HG03575 (cell line): ENCODE results near the gene MED12L.

ENCODE experiments used
- ATAC-seq: cut with Tn5 transposase; IDR thresholded peaks from one replicate; pipeline ENCODE4 v1.9.1; 2021; ENCODE audit not compliant: unreplicated experiment, insufficient number of reproducible peaks, low FRiP score; ENCODE audit errors: extremely low read depth

The MED12L gene

DNA sequence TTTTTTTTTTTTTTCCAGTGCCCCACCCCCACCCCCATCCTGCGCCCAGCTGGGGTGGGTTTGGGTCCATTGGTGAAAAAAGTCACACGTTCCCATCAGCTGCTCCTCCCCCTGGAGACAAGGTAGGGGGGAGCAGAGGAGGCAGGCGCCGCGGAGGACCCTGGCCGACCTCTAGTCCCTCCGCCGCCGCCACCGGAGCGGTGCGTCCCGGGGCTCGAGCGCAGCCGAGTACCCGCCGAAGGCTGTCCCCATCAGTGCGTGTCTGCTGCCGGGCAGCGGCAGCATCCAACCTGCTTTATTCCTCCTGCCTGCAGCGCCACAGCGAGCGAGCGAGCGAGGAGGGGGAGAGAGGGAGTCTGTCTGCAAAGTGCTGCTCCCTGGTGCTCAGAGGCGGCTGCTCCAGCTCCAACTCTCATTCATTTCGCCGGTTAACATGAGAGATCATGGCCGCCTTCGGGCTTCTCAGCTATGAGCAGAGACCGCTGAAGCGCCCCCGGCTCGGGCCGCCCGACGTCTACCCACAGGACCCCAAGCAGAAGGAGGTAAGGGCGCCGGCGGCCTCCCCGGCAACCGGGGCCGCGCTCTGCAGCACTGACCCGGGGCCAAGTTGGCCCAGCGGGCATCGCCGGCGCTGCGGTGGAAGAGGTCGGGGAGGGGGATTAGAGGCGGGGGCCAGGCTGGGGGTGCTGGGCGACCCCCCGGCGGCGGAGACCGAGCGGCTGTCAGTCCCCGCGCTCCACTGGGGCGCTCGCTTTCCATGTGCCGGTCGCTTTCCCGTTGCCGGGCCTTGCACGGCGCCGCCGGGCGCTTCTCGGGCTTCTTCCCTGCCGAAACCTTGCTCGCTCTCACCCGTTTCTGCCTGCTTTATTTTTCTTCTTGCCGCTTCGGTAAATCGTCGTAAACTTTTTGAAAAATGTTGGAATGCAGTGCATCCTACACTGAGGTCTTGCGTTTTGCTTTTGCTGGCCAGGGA lies 1.3 kb downstream of the MED12L start:
- ATAC-seq, result no peak

DNA sequence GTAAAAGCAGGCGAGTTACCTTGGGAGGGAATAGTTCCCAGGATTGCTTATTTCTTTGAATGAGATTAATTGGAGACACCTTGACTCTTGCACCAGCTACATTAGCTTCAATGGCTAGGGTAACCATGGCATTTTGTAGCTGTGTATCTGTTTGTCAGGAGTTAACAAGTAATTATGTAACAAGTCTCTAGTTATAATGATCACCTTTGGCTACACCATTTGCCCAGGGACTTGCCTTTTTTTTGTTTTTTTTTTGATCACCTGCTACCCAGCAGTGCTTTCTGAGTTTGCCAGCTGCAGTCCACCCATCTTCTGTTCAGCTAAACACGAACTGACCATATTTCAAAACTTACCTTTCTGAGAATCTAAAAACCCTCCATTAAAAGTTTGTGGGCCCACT lies 2.2 kb downstream of the MED12L start:
- ATAC-seq, result no peak

DNA sequence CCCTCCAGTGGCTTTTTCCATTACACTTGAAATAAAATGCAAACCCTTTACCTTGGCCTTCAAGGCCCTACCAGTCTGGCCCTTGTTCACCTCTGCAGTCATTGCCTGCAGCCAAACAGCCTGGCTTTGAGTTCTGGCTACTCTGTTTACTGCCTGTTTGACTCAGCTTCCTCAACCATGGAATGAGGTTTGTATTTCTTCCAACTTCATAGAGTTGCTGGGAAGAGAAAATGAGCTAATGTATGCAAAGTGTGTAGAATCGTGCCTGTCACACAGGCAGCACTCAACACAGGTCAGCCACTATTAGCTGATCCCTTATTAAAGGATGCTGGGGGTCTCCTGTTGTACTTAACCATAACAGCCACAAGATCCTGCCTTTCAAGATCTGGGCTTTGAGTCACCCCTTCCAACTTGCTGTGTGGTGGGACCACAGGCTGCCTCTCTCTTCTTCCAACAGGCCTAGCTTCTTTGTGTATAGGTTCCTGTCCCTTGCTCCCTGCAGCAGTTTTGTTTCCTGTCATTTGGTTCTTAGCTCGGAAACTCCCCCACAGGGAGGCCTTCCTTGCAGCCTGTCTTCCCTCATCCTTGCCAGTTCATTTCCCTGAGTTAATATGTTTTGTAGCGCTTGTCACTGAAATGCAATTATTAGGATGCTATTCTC lies 6.4 kb downstream of the MED12L start:
- ATAC-seq, result no peak

DNA sequence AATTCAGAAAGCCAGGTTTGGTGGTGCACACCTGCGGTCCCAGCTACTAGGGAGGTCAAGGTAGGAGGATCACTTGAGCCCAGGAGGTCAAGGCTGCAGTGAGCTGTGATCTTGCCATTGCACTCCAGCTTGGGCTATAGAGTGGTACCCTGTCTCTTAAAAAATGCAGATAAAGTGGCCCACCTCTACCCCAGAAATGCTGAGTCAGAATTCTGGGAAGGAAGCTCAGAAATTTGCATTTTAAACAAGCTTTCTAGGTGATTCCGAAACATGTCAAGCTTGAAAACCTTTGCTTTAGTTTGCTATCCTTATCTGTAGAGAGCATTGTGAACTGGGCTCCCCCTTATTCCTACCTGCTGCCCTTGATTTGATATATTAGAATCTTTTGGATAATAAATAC lies 7.7 kb downstream of the MED12L start:
- no peak for ATAC-seq

DNA sequence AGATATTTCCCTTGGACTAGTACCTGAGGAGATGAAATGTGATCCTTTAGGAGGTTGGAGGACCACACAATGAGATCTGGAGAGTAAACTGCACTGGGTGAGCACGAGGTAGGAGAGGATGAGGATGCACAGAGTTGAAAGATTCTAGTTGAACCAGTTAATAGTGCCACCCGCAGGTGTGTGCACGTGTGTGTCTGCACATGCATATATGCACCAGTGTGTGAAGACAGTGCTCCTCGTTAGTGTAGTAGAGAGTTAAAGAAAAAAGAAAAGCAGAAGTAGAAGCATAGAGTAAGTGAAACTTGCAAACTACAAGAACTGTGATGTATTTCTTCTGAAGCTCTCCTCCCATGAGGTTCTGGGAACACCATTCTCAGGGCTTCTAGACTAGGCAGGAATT lies 8.4 kb downstream of the MED12L start:
- no peak for ATAC-seq

DNA sequence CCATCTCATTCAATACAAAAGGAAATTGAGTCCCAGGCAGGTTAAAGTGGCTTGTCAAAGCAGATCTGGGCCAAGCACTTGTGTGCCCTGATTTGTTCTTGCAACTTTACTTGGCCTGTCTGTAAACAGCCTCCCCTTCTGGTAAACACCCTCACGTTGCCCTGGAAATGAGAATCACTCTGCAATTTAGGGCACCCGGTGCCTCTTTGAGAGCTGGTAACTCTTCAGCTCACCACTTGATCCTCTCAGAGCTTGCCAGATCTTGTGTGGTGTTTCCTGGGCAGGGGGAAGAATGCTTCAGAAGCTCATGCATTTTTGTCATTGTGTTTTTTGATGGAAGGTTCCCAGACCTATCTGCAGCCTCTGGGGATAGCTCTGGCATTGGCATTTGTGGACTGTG lies 11.3 kb downstream of the MED12L start:
- ATAC-seq, result no peak

DNA sequence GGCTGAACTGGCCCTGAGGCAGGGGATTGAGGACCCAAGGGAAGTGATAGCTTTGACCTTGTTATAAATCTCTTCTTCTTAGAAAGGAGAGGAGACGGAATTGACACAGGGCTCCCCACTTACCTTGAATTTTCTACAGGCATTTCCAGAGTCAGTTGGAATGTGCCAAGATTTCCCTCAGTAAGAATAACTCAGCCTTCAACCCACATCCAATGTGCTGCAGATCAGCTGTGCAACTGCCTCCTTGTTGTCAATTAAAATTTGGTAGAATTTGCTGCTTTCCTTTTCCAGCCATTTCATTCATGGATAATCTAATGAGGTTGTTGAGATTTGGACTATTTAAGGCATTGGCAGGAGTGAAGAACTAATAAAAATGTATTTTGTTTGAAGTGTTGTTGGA lies 14.6 kb downstream of the MED12L start:
- ATAC-seq, result no peak

DNA sequence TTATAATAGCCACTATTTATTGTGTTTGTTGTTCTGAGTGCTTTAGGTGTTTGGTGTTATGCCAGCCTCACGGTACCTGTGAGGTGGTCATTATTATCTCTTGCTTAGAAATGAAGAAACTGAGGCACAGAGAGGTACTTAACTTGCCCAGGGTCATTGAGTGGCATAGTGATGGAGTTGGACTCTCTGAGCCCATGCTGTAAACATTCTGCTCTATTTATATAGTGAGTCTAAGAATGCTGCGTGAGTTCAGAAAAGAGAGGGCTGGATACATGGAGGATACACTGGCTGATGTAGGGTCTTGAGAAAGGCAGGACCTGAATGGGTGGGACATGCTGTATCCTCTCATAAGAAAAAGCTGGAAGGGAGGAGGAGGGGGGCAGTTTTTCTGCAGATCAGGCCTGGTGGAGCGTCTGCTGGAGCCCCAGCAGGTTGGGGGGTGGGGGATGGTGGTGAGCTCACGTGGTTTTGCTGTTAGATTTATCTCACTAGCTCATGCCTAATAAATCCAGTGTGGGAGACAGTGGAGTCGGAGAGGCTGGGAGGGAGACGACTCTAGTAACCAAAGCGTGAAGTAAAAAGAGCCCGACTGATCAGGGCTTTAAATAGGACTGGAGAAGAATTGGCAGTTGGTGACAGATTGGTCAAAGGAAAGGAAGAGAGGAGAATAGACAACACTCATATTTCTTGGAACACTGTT lies 16.0 kb downstream of the MED12L start:
- no peak for ATAC-seq

DNA sequence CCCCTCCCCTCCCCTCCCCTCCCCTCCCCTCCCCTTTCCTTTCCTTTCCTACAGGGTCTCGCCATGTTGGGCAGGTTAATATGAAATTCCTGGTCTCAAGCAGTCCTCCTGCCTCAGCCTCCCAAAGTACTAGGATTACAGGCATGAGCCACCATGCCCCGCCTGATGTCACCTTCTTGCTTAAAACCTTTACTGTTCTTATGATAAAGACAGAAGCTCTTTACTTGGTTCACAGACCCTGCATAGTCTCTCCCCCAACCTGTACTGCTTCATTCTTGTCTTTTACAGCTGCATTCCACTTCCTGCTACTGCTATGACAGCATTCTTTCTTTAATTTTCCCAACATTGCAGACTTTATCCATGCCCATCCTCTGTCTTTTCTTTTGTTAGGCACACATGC lies 20.8 kb downstream of the MED12L start:
- ATAC-seq, result no peak

DNA sequence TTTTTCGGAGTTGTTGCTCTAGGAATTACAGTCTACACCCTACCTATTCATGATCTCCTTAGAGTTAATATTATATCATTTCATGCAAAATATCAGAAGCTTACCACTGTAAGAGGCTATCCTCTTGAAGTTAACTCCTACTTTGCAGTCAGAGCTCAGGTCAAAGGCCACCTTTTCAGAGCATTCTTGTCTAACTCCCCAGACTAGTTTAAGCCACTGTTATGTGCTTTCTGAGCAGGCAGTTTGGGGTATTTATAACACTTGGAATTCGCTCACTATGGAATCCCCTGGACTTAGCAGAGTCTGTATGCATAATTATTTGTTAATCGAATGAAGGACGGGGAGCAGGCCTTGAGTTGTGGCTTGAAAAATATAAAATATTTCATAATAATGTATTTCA lies 21.7 kb downstream of the MED12L start:
- no peak for ATAC-seq

DNA sequence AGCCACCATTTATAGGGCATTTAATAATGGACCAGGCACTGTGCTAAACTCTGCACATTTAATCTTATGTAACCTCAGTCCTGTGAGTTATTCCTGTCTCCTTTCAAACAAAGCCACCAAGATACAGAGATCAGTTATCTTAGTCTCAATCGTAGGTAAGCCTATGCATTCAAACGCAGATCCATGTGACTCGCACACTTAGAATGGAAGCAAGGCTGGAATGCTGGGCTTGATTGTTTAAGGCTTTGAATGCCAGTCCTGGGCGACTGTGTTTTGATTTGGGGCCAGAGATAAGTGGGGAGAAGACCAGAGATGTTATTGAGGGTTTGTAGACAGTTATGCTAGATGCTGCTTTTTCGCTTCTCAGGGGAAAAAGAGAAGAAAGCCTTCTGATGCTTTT lies 22.2 kb downstream of the MED12L start:
- ATAC-seq, result no peak

DNA sequence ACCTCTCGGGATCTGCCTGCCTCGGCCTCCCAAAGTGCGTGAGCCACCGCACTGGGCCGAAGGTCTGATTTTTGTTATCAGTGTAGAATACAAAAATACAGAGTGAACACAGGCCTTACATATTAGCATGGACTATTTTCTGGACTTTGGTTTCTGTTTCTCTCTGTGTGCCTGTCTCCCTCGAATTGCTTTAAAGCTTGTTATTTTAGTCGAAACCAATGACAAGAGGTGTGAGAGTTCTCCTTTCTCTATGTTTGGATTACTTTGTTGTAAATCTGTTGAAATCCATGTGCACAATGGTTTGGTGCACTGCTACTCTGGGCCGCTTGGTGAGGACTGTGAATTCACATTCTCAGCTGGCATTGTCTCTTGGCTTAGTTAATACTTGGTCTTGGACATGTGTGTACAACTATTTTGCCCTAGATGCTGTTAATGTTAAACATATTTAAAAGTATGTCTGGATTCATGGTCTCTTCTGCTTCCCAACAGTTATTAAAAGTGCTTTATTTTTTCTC lies 23.9 kb downstream of the MED12L start:
- no peak for ATAC-seq

DNA sequence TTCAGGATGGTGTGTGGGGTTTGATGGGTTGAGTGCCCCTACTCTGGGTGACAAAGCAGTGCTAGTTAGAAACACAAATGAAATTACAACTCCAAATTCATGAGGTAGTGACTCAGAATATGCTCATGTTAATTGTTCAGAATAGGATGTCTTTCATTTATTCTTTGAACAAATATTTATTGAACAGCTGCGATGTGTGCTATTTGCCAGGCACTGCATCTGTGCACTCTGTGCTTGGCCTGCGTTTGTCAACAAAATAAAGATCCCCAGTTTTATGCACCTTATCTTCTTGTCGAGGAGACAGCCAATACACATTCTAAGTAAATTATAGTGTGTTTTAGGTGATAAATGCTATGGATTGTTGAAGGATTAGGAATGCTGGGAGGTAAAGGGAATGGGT lies 27.3 kb downstream of the MED12L start:
- no peak for ATAC-seq

DNA sequence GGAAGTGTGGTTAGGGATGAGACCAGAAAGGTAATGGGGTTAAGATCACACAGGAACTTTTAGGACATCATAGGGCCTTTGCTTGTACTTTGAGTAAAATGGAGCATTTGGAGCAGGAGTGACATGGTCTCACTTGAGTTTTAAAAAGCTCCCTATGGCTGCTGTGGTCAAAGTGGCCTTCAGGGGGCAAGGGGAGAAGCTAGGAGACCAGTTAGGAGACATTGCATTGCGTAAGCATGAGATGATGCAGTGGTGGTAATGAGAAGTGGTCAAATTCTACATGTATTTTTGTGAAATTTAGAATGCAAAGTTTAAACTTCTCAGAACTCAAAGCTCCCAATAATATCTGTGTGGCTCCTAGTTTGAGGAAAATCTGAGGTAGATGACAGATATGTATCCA lies 27.9 kb downstream of the MED12L start:
- no peak for ATAC-seq

DNA sequence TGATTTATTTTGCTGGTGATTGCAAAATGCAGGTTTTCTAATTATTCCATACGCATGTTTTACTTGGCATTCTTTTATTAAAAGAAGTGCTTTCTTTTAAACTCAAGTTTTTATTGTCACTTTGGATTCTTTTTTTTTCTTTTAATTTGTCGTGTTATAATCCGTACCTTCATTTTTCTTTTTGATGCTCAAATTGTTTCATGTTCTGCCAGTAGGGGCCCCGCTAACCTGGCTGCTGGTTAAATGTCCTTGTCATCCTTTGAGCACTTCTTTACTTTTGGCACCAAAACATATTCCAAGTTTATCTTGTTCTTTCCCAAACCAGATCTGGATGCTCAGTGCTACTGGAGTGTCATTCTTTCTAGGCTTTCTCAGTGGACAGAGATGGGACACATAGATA lies 31.6 kb downstream of the MED12L start:
- ATAC-seq, result no peak

DNA sequence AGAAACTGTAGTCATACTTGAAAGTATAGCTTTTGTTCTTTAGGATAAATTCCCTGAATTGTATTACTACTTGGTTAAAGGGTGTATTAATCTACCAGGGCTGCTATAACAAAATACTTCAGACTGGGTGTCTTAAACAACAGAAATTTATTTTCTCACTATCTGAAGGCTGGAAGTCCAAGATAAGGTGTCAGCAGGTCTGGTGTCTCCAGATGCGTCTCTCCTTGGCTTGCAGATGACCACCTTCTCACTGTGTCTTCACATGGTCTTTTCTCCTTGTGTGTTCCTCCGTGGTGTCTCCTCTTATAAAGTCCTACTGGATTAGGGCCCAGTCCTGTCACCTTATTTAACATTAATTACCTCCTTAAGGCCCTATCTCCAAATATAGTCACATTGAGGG lies 33.7 kb downstream of the MED12L start:
- no peak for ATAC-seq

DNA sequence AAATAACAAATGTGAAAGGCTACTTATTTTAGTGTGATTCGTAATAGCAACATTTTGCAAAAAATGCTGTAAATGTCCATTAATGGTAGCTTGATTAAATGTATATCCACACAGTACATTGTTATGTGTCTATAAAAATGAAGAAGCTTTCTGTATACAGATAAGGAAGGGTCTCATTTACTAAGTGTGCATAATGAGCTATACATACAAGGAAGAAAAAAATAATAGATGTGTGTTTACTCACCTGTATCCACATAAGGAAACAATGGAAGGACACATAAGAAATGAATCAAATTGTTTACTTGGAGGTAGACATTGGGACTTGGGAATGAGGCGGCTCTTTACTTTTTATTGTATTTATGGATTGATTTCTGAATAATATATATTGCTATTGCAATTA lies 34.9 kb downstream of the MED12L start:
- ATAC-seq, result no peak

DNA sequence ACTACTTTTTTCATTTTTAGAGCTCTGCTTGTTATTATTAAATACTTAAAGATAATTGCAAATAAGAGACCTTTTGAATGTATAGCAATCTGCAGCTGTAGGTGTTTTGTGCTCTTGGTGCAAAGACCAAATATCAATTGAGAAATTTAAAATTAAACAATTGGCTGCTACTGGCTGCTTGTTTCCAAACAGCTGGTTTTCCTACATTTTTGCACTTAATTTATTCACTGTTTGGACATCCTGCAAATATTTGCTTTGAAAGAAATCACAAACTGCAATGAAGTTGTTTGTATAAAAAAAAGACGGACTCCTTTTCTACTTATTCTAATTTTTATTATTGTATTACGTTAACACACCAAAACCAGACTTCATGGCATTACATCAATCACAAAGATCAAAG lies 35.6 kb downstream of the MED12L start:
- no peak for ATAC-seq

DNA sequence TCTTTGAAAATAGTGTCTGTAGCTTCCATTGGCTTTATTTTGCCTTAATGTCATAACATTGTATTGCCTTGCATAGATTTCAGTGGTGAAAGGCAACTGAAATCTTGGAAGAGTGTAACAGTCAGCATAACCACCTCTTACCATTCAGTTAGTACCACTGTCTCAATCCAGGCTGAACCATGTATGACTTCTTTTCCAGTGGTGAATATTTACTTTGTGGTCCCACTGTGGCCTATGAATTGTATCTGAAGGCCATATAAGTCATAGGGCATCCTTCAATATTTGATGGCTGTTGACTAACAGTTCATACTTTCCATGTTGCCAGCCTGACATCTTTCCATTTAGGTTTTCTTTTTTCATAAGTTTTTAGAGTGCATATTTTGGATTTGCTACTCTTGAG lies 38.4 kb downstream of the MED12L start:
- ATAC-seq, result no peak

DNA sequence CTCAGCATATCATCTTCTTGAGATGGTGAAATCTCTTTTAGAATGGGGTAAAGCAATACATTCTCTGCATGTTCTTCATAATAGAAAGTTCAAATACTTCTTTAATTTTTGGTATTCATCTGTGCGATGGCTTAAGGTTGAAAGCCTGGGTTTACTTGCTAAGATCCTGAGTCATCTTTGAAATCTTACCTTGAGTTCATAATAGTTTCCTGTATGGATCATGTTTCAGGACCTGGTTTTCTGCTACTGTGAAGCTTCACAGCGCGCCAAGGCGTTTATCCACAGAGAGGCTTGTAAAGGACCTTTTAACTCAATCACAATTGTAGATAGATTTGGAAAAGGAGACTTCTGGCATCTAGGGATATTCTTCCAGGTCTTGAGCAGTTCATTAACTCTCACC lies 39.0 kb downstream of the MED12L start:
- ATAC-seq, result no peak
